ENCODE data around the gene CDX1.

GRCh38 chr5:150126199-150126920 is 40.2 kb upstream of the CDX1 start:
- TF ChIP-seq, protein P1, sequence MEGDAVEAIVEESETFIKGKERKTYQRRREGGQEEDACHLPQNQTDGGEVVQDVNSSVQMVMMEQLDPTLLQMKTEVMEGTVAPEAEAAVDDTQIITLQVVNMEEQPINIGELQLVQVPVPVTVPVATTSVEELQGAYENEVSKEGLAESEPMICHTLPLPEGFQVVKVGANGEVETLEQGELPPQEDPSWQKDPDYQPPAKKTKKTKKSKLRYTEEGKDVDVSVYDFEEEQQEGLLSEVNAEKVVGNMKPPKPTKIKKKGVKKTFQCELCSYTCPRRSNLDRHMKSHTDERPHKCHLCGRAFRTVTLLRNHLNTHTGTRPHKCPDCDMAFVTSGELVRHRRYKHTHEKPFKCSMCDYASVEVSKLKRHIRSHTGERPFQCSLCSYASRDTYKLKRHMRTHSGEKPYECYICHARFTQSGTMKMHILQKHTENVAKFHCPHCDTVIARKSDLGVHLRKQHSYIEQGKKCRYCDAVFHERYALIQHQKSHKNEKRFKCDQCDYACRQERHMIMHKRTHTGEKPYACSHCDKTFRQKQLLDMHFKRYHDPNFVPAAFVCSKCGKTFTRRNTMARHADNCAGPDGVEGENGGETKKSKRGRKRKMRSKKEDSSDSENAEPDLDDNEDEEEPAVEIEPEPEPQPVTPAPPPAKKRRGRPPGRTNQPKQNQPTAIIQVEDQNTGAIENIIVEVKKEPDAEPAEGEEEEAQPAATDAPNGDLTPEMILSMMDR (IDR thresholded peaks at IDR 0.05): no peak
- TF ChIP-seq EZH2 (IDR thresholded peaks at IDR 0.05) (no peak), EZH2phosphoT487 (IDR thresholded peaks at IDR 0.05) (no peak)

All from neural progenitor cell (in vitro differentiated cells).